GM10266 (cell line): ENCODE results near the gene MACROD1.

ENCODE experiments used
- DNase-seq: peaks from one replicate; pipeline ENCODE4 v3.0.0; 2012; ENCODE audit errors: extremely low spot score
- TF ChIP-seq, protein P1 (sequence below): IDR thresholded peaks from 2 replicates; pipeline ENCODE4 v1.5.1; 2012; ENCODE audit warnings: mild to moderate bottlenecking, low read depth; ENCODE audit not compliant: control insufficient read depth, insufficient read depth; ENCODE audit errors: missing control alignments

MACROD1 gene

GRCh38 chr11:64058494-64058893 lies 107.4 kb downstream of the MACROD1 start:
- TF ChIP-seq, protein P1, sequence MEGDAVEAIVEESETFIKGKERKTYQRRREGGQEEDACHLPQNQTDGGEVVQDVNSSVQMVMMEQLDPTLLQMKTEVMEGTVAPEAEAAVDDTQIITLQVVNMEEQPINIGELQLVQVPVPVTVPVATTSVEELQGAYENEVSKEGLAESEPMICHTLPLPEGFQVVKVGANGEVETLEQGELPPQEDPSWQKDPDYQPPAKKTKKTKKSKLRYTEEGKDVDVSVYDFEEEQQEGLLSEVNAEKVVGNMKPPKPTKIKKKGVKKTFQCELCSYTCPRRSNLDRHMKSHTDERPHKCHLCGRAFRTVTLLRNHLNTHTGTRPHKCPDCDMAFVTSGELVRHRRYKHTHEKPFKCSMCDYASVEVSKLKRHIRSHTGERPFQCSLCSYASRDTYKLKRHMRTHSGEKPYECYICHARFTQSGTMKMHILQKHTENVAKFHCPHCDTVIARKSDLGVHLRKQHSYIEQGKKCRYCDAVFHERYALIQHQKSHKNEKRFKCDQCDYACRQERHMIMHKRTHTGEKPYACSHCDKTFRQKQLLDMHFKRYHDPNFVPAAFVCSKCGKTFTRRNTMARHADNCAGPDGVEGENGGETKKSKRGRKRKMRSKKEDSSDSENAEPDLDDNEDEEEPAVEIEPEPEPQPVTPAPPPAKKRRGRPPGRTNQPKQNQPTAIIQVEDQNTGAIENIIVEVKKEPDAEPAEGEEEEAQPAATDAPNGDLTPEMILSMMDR, result no peak
- no peak for DNase-seq

DNA sequence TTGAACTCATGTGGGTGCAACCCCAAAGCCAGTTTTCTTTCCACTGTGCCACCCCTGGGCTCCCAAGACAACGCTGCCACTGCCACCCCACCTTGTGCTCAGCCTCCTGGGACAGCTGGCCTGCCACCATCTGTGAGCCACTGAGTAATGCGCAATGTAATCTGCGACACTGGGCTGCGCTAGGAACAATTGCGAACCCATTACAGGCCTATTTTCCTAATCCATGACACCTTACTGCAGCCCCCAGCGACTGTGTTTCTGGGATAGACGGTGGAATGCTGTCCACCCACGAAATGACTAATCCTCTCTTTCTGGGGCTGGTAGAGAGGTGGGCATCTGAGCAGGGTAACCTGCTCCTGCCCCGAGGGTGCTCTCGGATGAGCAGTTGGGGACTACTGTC lies 108.0 kb downstream of the MACROD1 start:
- DNase-seq, result no peak
- TF ChIP-seq, protein P1, result no peak

DNA sequence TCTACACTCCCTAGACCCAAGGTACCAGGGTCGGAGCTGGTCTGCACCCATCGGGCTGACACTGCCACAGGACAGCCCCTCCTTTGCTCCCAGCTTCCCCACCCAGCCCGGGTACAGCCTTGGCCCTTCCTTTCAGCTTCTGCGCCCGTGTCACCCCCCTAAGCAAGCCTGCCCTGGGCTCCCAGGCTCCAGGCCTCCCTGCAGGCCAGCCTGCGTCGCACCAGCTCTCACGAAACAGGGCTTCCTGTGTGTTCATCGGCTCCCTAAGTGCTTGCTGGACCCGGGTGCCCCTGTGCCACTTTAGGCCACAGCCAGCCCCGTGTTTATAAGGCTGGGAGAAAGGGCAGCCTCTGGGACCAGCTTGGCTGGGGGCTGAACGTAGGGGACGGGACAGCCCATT lies 109.1 kb downstream of the MACROD1 start:
- DNase-seq, result no peak
- TF ChIP-seq, protein P1, result no peak

DNA sequence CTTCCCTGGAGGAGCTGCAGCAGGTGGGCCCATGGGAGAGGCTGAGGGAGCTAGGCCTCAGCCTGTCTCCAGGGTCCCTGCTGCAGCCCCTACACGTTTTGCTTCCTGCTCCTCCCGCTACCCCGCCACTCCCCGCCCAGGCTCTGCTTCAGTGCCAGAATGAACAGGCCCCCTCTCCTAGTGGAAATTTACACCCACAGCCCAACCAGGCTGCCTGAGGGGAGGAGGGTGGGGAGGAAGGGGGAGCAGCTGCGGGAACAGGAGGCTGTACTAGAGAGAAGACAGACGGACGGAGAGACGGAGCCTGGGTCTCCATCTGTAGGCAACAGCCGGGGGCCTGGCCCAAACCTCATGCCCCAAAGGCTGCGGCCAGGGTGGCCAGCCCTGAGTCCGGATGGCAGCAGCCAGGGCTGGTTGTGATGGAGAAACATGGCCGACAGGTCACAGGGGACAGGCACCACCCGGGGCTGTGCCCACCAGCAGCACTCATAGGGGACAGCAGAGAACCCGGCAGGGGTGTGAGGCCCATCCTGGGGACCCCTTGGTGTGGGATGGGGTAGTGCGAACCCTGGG lies 109.6 kb downstream of the MACROD1 start:
- TF ChIP-seq, protein P1, result no peak
- no peak for DNase-seq

GRCh38 chr11:64055077-64055476 lies 110.8 kb downstream of the MACROD1 start:
- DNase-seq, result no peak
- TF ChIP-seq, protein P1, result no peak

GRCh38 chr11:64053699-64054098 lies 112.2 kb downstream of the MACROD1 start:
- no peak for DNase-seq
- TF ChIP-seq, protein P1, result no peak

DNA sequence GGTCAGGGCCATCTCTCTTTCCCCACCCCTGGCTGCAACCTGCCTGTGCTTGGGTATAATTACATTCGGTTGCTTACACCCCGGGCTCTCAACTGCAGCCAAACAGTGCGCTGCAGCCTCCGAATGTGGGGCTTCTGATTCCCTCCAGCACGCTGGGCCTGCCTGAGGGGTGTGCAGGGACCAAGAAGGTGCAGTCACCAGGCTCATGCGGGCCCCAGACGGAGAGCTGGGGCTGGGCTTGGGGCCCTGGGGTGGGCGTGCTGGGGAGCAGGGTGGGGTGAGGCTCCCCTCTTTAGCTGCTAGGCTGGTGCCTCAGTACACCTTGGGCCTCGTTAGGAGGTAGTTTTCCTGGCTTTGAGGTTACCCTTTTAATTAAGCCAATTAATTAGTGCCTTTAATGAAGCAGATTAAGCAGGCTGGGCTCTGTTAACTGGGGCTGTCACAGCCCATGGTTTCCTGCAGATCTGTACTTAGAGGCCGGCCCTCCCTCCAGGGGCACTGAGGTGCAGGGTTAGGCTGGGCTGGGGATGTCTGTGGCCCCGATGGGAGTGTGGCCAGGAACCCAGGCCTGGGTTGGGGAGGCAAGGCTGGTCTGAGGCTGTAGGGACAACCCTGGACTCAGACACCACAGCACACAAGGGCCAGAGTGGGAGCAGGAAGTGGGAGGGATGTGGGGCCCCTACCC lies 112.8 kb downstream of the MACROD1 start:
- DNase-seq, result no peak
- TF ChIP-seq, protein P1, result no peak
